Trophoblast cell (in vitro differentiated cells and primary cell): ENCODE measurements around the gene PSTPIP1.

Experiments
- DNase-seq, 2 donors: peaks; one replicate each; pipeline ENCODE4 v3.0.0-alpha.2; 2016
- H2AFZ ChIP-seq: 2 replicates; pipeline ENCODE4 v1.6.1; 2013; ENCODE audit warnings: low read length, moderate library complexity, mild to moderate bottlenecking; ENCODE audit not compliant: insufficient read depth, poor library complexity
- H2AK5ac ChIP-seq: 2 replicates; pipeline ENCODE4 v1.6.1; 2013; ENCODE audit warnings: mild to moderate bottlenecking, low read length
- H2BK120ac ChIP-seq: 2 replicates; pipeline ENCODE4 v1.6.1; 2013; ENCODE audit warnings: low read length, mild to moderate bottlenecking, moderate library complexity; ENCODE audit not compliant: insufficient read depth, poor library complexity
- H2BK12ac ChIP-seq: 2 replicates; pipeline ENCODE4 v1.6.1; 2013; ENCODE audit warnings: mild to moderate bottlenecking, low read length, moderate library complexity
- H2BK5ac ChIP-seq: 2 replicates; pipeline ENCODE4 v1.6.1; 2013; ENCODE audit warnings: low read length, low read depth, moderate library complexity, mild to moderate bottlenecking; ENCODE audit not compliant: poor library complexity
- H3K14ac ChIP-seq: 2 replicates; pipeline ENCODE4 v1.6.1; 2013; ENCODE audit warnings: mild to moderate bottlenecking, low read length
- H3K18ac ChIP-seq: 2 replicates; pipeline ENCODE4 v1.6.1; 2013; ENCODE audit warnings: mild to moderate bottlenecking, low read length
- H3K23ac ChIP-seq: 2 replicates; pipeline ENCODE4 v1.6.1; 2013; ENCODE audit warnings: low read length
- H3K27ac ChIP-seq: 2 replicates; pipeline ENCODE4 v1.5.1; 2013; ENCODE audit warnings: low read depth, mild to moderate bottlenecking, inconsistent platforms, low read length, moderate library complexity
- H3K27me3 ChIP-seq: 2 replicates; pipeline ENCODE4 v1.6.1; 2013; ENCODE audit warnings: inconsistent platforms, mild to moderate bottlenecking, low read length, moderate library complexity; ENCODE audit not compliant: insufficient read depth
- H3K36me3 ChIP-seq, 2 experiments: 1 replicate in 1 of 2; 2 replicates in 1 of 2; pipeline ENCODE4 v1.6.1; 2013; ENCODE audit warnings: low read length in 2 of 2, mild to moderate bottlenecking in 2 of 2, moderate library complexity in 1 of 2; ENCODE audit not compliant: insufficient read depth in 2 of 2, control insufficient read depth in 1 of 2
- H3K4ac ChIP-seq: 2 replicates; pipeline ENCODE4 v1.6.1; 2013; ENCODE audit warnings: low read depth, mild to moderate bottlenecking, low read length, moderate library complexity
- H3K4me1 ChIP-seq, 2 experiments: 1 replicate in 1 of 2; 2 replicates in 1 of 2; pipeline ENCODE4 v1.6.1; 2013; ENCODE audit warnings: low read length in 2 of 2, mild to moderate bottlenecking in 2 of 2, moderate library complexity in 1 of 2; ENCODE audit not compliant: insufficient read depth in 2 of 2, control insufficient read depth in 1 of 2
- H3K4me2 ChIP-seq: 2 replicates; pipeline ENCODE4 v1.6.1; 2013; ENCODE audit warnings: inconsistent platforms, mild to moderate bottlenecking, low read length, moderate library complexity
- H3K4me3 ChIP-seq: 2 replicates; pipeline ENCODE4 v1.5.1; 2013; ENCODE audit warnings: mild to moderate bottlenecking, low read depth, low read length, inconsistent platforms
- H3K79me1 ChIP-seq: one replicate; pipeline ENCODE4 v1.6.1; 2013; ENCODE audit warnings: low read length
- H3K79me2 ChIP-seq: 2 replicates; pipeline ENCODE4 v1.6.1; 2013; ENCODE audit warnings: low read length, mild to moderate bottlenecking; ENCODE audit not compliant: control insufficient read depth, insufficient read depth, poor library complexity
- H3K9ac ChIP-seq: 2 replicates; pipeline ENCODE4 v1.6.1; 2013; ENCODE audit warnings: mild to moderate bottlenecking, low read length
- H3K9me3 ChIP-seq: 2 replicates; pipeline ENCODE4 v1.6.1; 2013; ENCODE audit warnings: low read depth, mild to moderate bottlenecking, control low read depth, inconsistent platforms, low read length; ENCODE audit not compliant: insufficient read depth
- H4K12ac ChIP-seq: 2 replicates; pipeline ENCODE4 v1.6.1; 2013; ENCODE audit warnings: low read depth, mild to moderate bottlenecking, low read length, moderate library complexity
- H4K8ac ChIP-seq: 2 replicates; pipeline ENCODE4 v1.6.1; 2013; ENCODE audit warnings: low read depth, mild to moderate bottlenecking, low read length, moderate library complexity
- H4K91ac ChIP-seq: one replicate; pipeline ENCODE4 v1.6.1; 2013; ENCODE audit warnings: low read depth, mild to moderate bottlenecking, low read length, moderate library complexity
- WGBS: extraction: QIAGEN DNeasy Blood & Tissue Kit; methylation state at CpG from one replicate; pipeline ENCODE4 v1.1.7; 2013; ENCODE audit warnings: missing lambda C conversion rate; ENCODE audit not compliant: insufficient read length, insufficient coverage; ENCODE audit errors: extremely low coverage; 5-methylcytosine and 5-hydroxymethylcytosine counted together

Gene PSTPIP1

GRCh38 chr15:77057072-77057471, 62.1 kb downstream of the PSTPIP1 start:
- no peak overlapping the region for H3K4me3 ChIP-seq
- no peak overlapping the region for H3K14ac ChIP-seq
- H2AK5ac ChIP-seq = no peak overlapping the region
- no peak overlapping the region for H2BK12ac ChIP-seq
- H3K18ac ChIP-seq = no peak overlapping the region
- H3K9me3 ChIP-seq = no peaks in the 10 kb centered on the region
- H4K91ac ChIP-seq = no peak overlapping the region
- H3K79me1 ChIP-seq = no peaks in the 10 kb centered on the region
- no peak overlapping the region for H4K8ac ChIP-seq
- no peaks in the 10 kb centered on the region for H3K27me3 ChIP-seq
- no peak overlapping the region for H4K12ac ChIP-seq
- no peak overlapping the region for H3K4ac ChIP-seq
- H2AFZ ChIP-seq = no peak overlapping the region
- H3K79me2 ChIP-seq = no peaks in the 10 kb centered on the region
- H2BK120ac ChIP-seq = no peak overlapping the region
- peaks cover 0 to 2% of the 10 kb centered on the region in 2 experiments for H3K36me3 ChIP-seq
- H3K4me1 ChIP-seq = peaks cover 0 to 2% of the 10 kb centered on the region in 2 experiments
- no peak overlapping the region for H3K23ac ChIP-seq
- H3K4me2 ChIP-seq = no peak overlapping the region
- H3K9ac ChIP-seq = no peak overlapping the region
- H2BK5ac ChIP-seq = no peak overlapping the region
- DNase-seq = no peak
- no CpG with 5 or more reads among the region's 1 CpG for WGBS
- no peak overlapping the region for H3K27ac ChIP-seq

- Histone ChIP-seq H2BK120ac (no peak overlapping the region), H4K12ac (no peak overlapping the region), H3K9ac (no peak overlapping the region), H3K4me2 (no peak overlapping the region), H2AFZ (no peak overlapping the region), H3K4me1 (peaks cover 0 to 2% of the 10 kb centered on the region in 2 experiments), H3K79me1 (no peaks in the 10 kb centered on the region), H4K91ac (no peak overlapping the region), H3K23ac (no peak overlapping the region), H2AK5ac (no peak overlapping the region), H3K27ac (no peak overlapping the region), H3K14ac (no peak overlapping the region), H3K79me2 (no peaks in the 10 kb centered on the region), H2BK5ac (no peak overlapping the region), H3K27me3 (no peaks in the 10 kb centered on the region), H3K9me3 (no peaks in the 10 kb centered on the region), H3K18ac (no peak overlapping the region), H2BK12ac (no peak overlapping the region), H3K4ac (no peak overlapping the region), H3K4me3 (no peak overlapping the region), H3K36me3 (no peaks in the 10 kb centered on the region), H4K8ac (no peak overlapping the region)
- 100% methylated on average over 1 of the region's 4 CpGs for WGBS
- DNase-seq = no peak
Measured at GRCh38 chr15:77057685-77058084, 62.8 kb downstream of the PSTPIP1 start.

GRCh38 chr15:77058468-77058867, 63.5 kb downstream of the PSTPIP1 start:
- Histone ChIP-seq H3K9ac (no peak overlapping the region), H2BK120ac (no peak overlapping the region), H2BK5ac (no peak overlapping the region), H4K12ac (no peak overlapping the region), H3K79me2 (no peaks in the 10 kb centered on the region), H3K4me1 (peaks cover 0 to 2% of the 10 kb centered on the region in 2 experiments), H3K4me3 (no peak overlapping the region), H2BK12ac (no peak overlapping the region), H3K23ac (no peak overlapping the region), H3K27me3 (no peaks in the 10 kb centered on the region), H3K4me2 (no peak overlapping the region), H3K36me3 (no peaks in the 10 kb centered on the region), H3K27ac (no peak overlapping the region), H3K18ac (no peak overlapping the region), H3K4ac (no peak overlapping the region), H3K9me3 (no peaks in the 10 kb centered on the region), H2AFZ (no peak overlapping the region), H3K14ac (no peak overlapping the region), H4K8ac (no peak overlapping the region), H4K91ac (no peak overlapping the region), H2AK5ac (no peak overlapping the region), H3K79me1 (no peaks in the 10 kb centered on the region)
- DNase-seq = no peak
- WGBS = no CpG with 5 or more reads among the region's 4 CpGs

GRCh38 chr15:77059786-77060361, 64.9 kb downstream of the PSTPIP1 start:
- WGBS = no CpG with 5 or more reads among the region's 2 CpGs
- no peak overlapping the region for H2AK5ac ChIP-seq
- no peaks in the 10 kb centered on the region for H3K4me1 ChIP-seq

More at GRCh38 chr15:77059786-77060361, 64.9 kb downstream of the PSTPIP1 start:
- DNase-seq = no peak
- Histone ChIP-seq H3K4me3 (no peak overlapping the region), H2BK12ac (no peak overlapping the region), H3K27me3 (no peaks in the 10 kb centered on the region), H3K23ac (no peak overlapping the region), H4K91ac (no peak overlapping the region), H2AFZ (no peak overlapping the region), H2BK120ac (no peak overlapping the region), H3K79me2 (no peaks in the 10 kb centered on the region), H3K36me3 (no peaks in the 10 kb centered on the region), H3K14ac (no peak overlapping the region), H3K18ac (no peak overlapping the region), H3K4ac (no peak overlapping the region), H3K4me2 (no peak overlapping the region), H3K9me3 (no peaks in the 10 kb centered on the region), H2BK5ac (no peak overlapping the region), H4K8ac (no peak overlapping the region), H3K27ac (no peak overlapping the region), H4K12ac (no peak overlapping the region), H3K79me1 (no peaks in the 10 kb centered on the region), H3K9ac (no peak overlapping the region)
